G401 (cell line): ENCODE data around the gene RBMS3. TPM values are rescaled to one million over a fixed set of nuclear protein-coding genes. Genes with fewer than 3 reads are reported as not detected.
"Not testable (repeated sequence)": the region's sequence is repeated elsewhere in the genome, so short reads cannot be mapped to it uniquely, and the experiment has no call there.

Source experiments
- DNase-seq: peaks from one replicate; pipeline ENCODE4 v3.0.0-alpha.2; 2015; ENCODE audit warnings: low spot score
- in situ Hi-C: cut with HindIII; loops from 2 replicates; pipeline ENCODE4 v1.10.0; 2016; ENCODE audit warnings: low sequenced_read_pairs, mixed read lengths
- total RNA-seq: library from RNA; depleted of rRNA; stranded (reverse); fragments of >200 nt; shearing (Covaris generic); gene quantifications from 2 replicates; pipeline ENCODE4 v1.2.3, GENCODE V29; 2014

Gene RBMS3
- total RNA-seq, 1 experiment from 2014 or later: 0.20 TPM

GRCh38 chr3:30040126-30040525 is 759.3 kb downstream of the RBMS3 start:
- DNase-seq: no peak
- in situ Hi-C loops: no loop called here

- in situ Hi-C loops: not testable (repeated sequence)
These were observed 760.6 kb downstream of the RBMS3 start for GRCh38 chr3:30041481-30041880.

GRCh38 chr3:30042274-30042859 is 761.5 kb downstream of the RBMS3 start:
- in situ Hi-C loops: no loop called here
- DNase-seq: peak; percentile 21

More at GRCh38 chr3:30041481-30041880, 760.6 kb downstream of the RBMS3 start:
- not testable (repeated sequence) for DNase-seq

GRCh38 chr3:30042916-30043555 is 762.2 kb downstream of the RBMS3 start:
- in situ Hi-C loops: no loop called here
- no peak for DNase-seq

- DNase-seq: no peak
These were observed 763.6 kb downstream of the RBMS3 start for GRCh38 chr3:30044515-30044914.

GRCh38 chr3:30048431-30048830 is 767.6 kb downstream of the RBMS3 start:
- DNase-seq: no peak
- in situ Hi-C loops: no loop called here

More at GRCh38 chr3:30044515-30044914, 763.6 kb downstream of the RBMS3 start:
- in situ Hi-C loops: no loop called here

- DNase-seq, in situ Hi-C loops: not testable (repeated sequence)
These were observed 769.2 kb downstream of the RBMS3 start for GRCh38 chr3:30050116-30050515.

GRCh38 chr3:30059240-30059639 is 778.4 kb downstream of the RBMS3 start:
- in situ Hi-C loops: no loop called here
- no peak for DNase-seq
